ENCODE data around the gene CCL11.

Gene CCL11

GRCh38 chr17:34307110-34307509 lies 21.6 kb downstream of the CCL11 start:
- Histone ChIP-seq H3K36me3 (no peaks in the 10 kb centered on the region), H3K4me3 (ENCODE audit: low read depth in 1 of 2, low read length in 1 of 2) (no peak overlapping the region), H3K27me3 (no peaks in the 10 kb centered on the region), H3K27ac (no peak overlapping the region), H3K9me3 (no peaks in the 10 kb centered on the region), H3K4me1 (ENCODE audit: control insufficient read depth in 1 of 2, insufficient read depth in 1 of 2, low read depth in 1 of 2, low read length in 1 of 2) (peaks cover 8 to 11% of the 10 kb centered on the region in 2 experiments)
- TF ChIP-seq, protein P1, sequence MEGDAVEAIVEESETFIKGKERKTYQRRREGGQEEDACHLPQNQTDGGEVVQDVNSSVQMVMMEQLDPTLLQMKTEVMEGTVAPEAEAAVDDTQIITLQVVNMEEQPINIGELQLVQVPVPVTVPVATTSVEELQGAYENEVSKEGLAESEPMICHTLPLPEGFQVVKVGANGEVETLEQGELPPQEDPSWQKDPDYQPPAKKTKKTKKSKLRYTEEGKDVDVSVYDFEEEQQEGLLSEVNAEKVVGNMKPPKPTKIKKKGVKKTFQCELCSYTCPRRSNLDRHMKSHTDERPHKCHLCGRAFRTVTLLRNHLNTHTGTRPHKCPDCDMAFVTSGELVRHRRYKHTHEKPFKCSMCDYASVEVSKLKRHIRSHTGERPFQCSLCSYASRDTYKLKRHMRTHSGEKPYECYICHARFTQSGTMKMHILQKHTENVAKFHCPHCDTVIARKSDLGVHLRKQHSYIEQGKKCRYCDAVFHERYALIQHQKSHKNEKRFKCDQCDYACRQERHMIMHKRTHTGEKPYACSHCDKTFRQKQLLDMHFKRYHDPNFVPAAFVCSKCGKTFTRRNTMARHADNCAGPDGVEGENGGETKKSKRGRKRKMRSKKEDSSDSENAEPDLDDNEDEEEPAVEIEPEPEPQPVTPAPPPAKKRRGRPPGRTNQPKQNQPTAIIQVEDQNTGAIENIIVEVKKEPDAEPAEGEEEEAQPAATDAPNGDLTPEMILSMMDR (IDR thresholded peaks at IDR 0.05) = no peak

GRCh38 chr17:34308371-34308770 lies 22.8 kb downstream of the CCL11 start:
- no peaks in the 10 kb centered on the region for H3K9me3 ChIP-seq
- H3K27ac ChIP-seq = no peak overlapping the region
- no peaks in the 10 kb centered on the region for H3K36me3 ChIP-seq
- H3K4me3 ChIP-seq (ENCODE audit: low read depth in 1 of 2, low read length in 1 of 2) = no peak overlapping the region
- peaks cover 8 to 11% of the 10 kb centered on the region in 2 experiments for H3K4me1 ChIP-seq (ENCODE audit: control insufficient read depth in 1 of 2, insufficient read depth in 1 of 2, low read depth in 1 of 2, low read length in 1 of 2)
- H3K27me3 ChIP-seq = no peaks in the 10 kb centered on the region
- TF ChIP-seq, protein P1 (IDR thresholded peaks at IDR 0.05) = no peak

GRCh38 chr17:34311291-34311690 lies 25.7 kb downstream of the CCL11 start:
- Histone ChIP-seq H3K36me3 (no peaks in the 10 kb centered on the region), H3K4me1 (ENCODE audit: control insufficient read depth in 1 of 2, insufficient read depth in 1 of 2, low read depth in 1 of 2, low read length in 1 of 2) (peaks cover 18 to 27% of the 10 kb centered on the region in 2 experiments), H3K27me3 (no peaks in the 10 kb centered on the region), H3K9me3 (no peaks in the 10 kb centered on the region), H3K4me3 (ENCODE audit: low read depth in 1 of 2, low read length in 1 of 2) (no peak overlapping the region), H3K27ac (no peak overlapping the region)
- TF ChIP-seq, protein P1 (IDR thresholded peaks at IDR 0.05) = no peak

- H3K27me3 ChIP-seq = no peaks in the 10 kb centered on the region
- H3K36me3 ChIP-seq = no peaks in the 10 kb centered on the region
- no peak overlapping the region for H3K27ac ChIP-seq
- TF ChIP-seq, protein P1 (IDR thresholded peaks at IDR 0.05) = no peak
- no peaks in the 10 kb centered on the region for H3K9me3 ChIP-seq
- H3K4me3 ChIP-seq (ENCODE audit: low read depth in 1 of 2, low read length in 1 of 2) = no peak overlapping the region
- peaks cover 16 to 24% of the 10 kb centered on the region in 2 experiments for H3K4me1 ChIP-seq (ENCODE audit: control insufficient read depth in 1 of 2, insufficient read depth in 1 of 2, low read depth in 1 of 2, low read length in 1 of 2)
Observed at GRCh38 chr17:34312080-34312479, 26.5 kb downstream of the CCL11 start.

GRCh38 chr17:34313164-34313563 lies 27.6 kb downstream of the CCL11 start:
- Histone ChIP-seq H3K27ac (no peak overlapping the region), H3K9me3 (no peaks in the 10 kb centered on the region), H3K36me3 (no peaks in the 10 kb centered on the region), H3K4me1 (ENCODE audit: control insufficient read depth in 1 of 2, insufficient read depth in 1 of 2, low read depth in 1 of 2, low read length in 1 of 2) (peaks cover 10 to 19% of the 10 kb centered on the region in 2 experiments), H3K4me3 (ENCODE audit: low read depth in 1 of 2, low read length in 1 of 2) (no peak overlapping the region), H3K27me3 (no peaks in the 10 kb centered on the region)
- TF ChIP-seq, protein P1 (IDR thresholded peaks at IDR 0.05) = no peak

DNA sequence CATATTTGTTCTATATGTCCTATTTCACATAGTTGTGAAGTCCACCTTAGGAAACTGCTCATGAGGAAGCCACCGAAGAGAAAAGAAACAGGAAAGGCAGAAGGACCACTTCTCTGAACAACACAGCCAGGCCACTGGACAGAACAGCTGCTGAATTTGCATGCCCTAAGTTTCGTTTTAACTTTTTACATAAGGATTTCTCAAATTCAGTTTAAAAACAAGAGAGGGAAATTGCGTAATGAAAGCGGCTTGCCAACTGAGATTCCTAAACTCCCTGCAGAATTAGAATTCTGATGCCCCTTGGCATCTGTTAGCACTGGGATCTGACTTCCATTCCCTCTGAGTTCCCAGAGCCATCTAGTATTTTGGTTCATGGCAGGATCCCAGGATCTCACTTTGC lies 28.7 kb downstream of the CCL11 start:
- Histone ChIP-seq H3K36me3 (no peaks in the 10 kb centered on the region), H3K4me3 (ENCODE audit: low read depth in 1 of 2, low read length in 1 of 2) (no peak overlapping the region), H3K27me3 (no peaks in the 10 kb centered on the region), H3K4me1 (ENCODE audit: control insufficient read depth in 1 of 2, insufficient read depth in 1 of 2, low read depth in 1 of 2, low read length in 1 of 2) (peaks cover 10 to 16% of the 10 kb centered on the region in 2 experiments), H3K27ac (peak overlapping the region; percentile 34), H3K9me3 (no peaks in the 10 kb centered on the region)
- TF ChIP-seq, protein P1 (IDR thresholded peaks at IDR 0.05) = no peak

Data from neutrophil (primary cell).